Osteocyte (in vitro differentiated cells): ENCODE results near the gene NOA1. TPM values are rescaled to one million over a fixed set of nuclear protein-coding genes. Genes with fewer than 3 reads are reported as not detected.

Experiments used
- DNase-seq: peaks from one replicate; pipeline ENCODE4 v3.0.0; 2021; ENCODE audit warnings: mixed read lengths; ENCODE audit not compliant: unreplicated experiment; ENCODE audit errors: extremely low spot score
- H3K27ac Mint-ChIP-seq: one replicate; pipeline ENCODE4 v1.8.0; 2021; ENCODE audit warnings: mild to moderate bottlenecking, mixed read lengths; ENCODE audit not compliant: unreplicated experiment
- H3K27me3 Mint-ChIP-seq: one replicate; pipeline ENCODE4 v1.8.0; 2021; ENCODE audit warnings: mixed read lengths; ENCODE audit not compliant: unreplicated experiment
- H3K36me3 Mint-ChIP-seq: one replicate; pipeline ENCODE4 v1.8.0; 2021; ENCODE audit warnings: mixed read lengths; ENCODE audit not compliant: unreplicated experiment
- H3K4me1 Mint-ChIP-seq: one replicate; pipeline ENCODE4 v1.8.0; 2021; ENCODE audit warnings: mixed read lengths; ENCODE audit not compliant: unreplicated experiment
- H3K4me3 Mint-ChIP-seq: one replicate; pipeline ENCODE4 v1.8.0; 2021; ENCODE audit warnings: mild to moderate bottlenecking, moderate library complexity, mixed read lengths; ENCODE audit not compliant: unreplicated experiment
- H3K9me3 Mint-ChIP-seq: one replicate; pipeline ENCODE4 v1.8.0; 2021; ENCODE audit warnings: mixed read lengths; ENCODE audit not compliant: unreplicated experiment
- CTCF ChIP-seq: fragments of 200-600 bp; sonication (generic); IDR thresholded peaks from 2 replicates; pipeline ENCODE4 v1.5.0; 2021; ENCODE audit warnings: antibody characterized with exemption, mild to moderate bottlenecking, moderate library complexity
- total RNA-seq: library from RNA; stranded (reverse); gene quantifications from 2 replicates; pipeline ENCODE4 v1.2.1, GENCODE V29; 2021

The NOA1 gene
- total RNA-seq, 1 donor from 2014 or later, result 21.6 TPM

GRCh38 chr4:56981795-56982201 is 4.4 kb upstream of the NOA1 start:
- H3K27me3 Mint-ChIP-seq, result no peaks in the 10 kb centered on the region
- H3K4me1 Mint-ChIP-seq, result peaks cover 38% of the 10 kb centered on the region
- H3K27ac Mint-ChIP-seq, result no peak overlapping the region
- H3K36me3 Mint-ChIP-seq, result peaks cover 12% of the 10 kb centered on the region
- DNase-seq, result no peak
- TF ChIP-seq CTCF, result no peak
- peak overlapping the region; percentile 28 for H3K4me3 Mint-ChIP-seq
- H3K9me3 Mint-ChIP-seq, result no peaks in the 10 kb centered on the region

DNA sequence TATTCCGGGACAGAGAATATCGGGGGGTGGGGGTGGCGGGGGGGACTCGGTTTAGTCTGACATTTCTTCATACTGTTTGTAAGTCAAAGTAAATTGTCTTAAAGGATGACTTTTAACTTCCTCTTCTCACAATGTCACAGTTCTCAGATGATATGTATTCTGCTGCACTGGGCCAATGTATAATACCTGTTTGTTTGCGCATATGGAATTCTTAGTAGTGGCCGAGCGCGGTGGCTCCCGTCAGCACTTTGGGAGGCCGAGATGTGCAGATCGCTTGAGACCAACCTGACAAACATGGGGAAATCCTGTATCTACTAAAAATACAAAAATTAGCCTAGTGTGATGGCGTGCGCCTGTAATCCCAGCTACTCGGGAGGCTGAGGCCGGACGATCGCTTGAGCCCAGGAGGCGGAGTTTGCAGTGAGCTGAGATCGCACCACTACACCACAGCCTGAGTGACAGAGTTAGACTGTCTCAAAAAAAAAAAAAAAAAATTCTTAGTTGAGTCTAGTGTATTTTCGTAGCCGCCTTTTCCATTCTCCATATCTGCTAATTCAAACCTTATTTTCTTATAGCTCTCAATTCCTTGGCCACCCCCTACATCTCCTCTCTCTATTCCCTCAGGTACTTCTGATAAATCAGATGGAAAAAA is 2.1 kb upstream of the NOA1 start:
- H3K9me3 Mint-ChIP-seq, result no peaks in the 10 kb centered on the region

DNA sequence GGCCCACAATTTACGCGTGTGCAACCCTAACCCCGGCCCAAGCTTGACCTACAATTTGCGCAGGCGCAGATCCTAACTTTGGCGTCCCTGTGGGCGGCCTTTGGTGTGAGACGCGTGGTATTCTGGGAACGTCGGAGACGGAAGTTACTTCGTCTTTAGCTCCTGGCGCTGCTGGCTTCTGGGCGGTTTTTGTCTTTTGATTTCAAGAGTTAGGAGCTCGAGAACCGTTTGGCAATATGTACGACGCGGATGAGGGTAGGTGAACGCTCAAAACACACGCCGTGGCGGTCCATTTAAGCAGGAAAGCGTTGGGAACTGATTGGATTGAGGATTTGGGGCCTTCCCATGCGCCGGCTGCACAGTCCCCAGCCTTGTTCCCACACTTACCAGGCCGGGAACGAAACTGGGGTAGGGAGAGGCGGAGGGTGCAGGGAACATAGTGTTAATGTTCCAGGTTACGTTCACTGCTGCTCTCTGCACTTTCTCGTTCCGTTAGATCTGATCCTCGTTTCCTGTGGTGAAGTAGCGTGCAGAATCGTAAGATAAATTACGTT is 1.4 kb upstream of the NOA1 start, which contains the start of gene POLR2B:
Gene POLR2B, plus strand, starts transcription at position 147 of the 554 bp plus-strand sequence. Its CDS starts 90 bp downstream, at position 237.
- peak within 1 kb of the TSS; percentile 97 for H3K27ac Mint-ChIP-seq
- H3K27me3 Mint-ChIP-seq, result no peaks in the 10 kb centered on the region
- H3K9me3 Mint-ChIP-seq, result peaks cover 3% of the 10 kb centered on the region
- peaks cover 4% of the 10 kb centered on the region for H3K36me3 Mint-ChIP-seq
- H3K4me3 Mint-ChIP-seq, result peak within 1 kb of the TSS; percentile 98
- DNase-seq, result peak; percentile 97
- TF ChIP-seq CTCF, result no peak
- H3K4me1 Mint-ChIP-seq, result peaks cover 47% of the 10 kb centered on the region

More for the DNA sequence above, 2.1 kb upstream of the NOA1 start:
- Mint-ChIP-seq H3K36me3 (peaks cover 4% of the 10 kb centered on the region), H3K4me3 (peak overlapping the region; percentile 98), H3K27me3 (no peaks in the 10 kb centered on the region), H3K27ac (peak overlapping the region; percentile 97), H3K4me1 (peaks cover 48% of the 10 kb centered on the region)
- DNase-seq, result no peak
- no peak for TF ChIP-seq CTCF

DNA sequence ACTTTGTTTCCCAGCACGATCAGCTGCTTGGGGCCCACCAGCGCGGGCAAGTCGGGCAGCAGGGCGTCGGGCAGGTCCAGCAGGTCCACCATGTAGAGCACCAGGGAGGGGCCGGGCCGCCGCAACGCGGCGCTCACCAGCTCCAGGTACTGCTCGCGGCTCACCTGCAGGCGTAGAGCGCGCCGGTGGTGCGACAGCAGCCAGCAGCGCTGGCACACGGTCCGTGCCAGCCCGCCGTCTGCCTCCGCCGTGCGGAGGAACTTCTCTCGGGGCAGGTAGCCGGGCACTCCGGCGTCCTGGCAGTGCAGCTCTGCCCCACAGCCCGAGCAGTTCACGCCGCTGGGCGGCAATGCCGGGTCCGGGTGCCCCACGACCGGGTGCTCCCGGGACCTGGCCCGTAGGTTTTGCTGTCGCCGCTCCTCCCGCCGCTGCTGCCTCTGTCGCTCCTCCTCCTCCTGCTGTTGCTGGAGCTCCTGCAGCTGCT is 527 bp downstream of the NOA1 start:
- peaks cover 40% of the 10 kb centered on the region for H3K4me1 Mint-ChIP-seq
- no peak for TF ChIP-seq CTCF
- H3K9me3 Mint-ChIP-seq, result peaks cover 5% of the 10 kb centered on the region
- no peaks in the 10 kb centered on the region for H3K27me3 Mint-ChIP-seq
- peak overlapping the region; percentile 97 for H3K27ac Mint-ChIP-seq
- peak overlapping the region; percentile 98 for H3K4me3 Mint-ChIP-seq
- DNase-seq, result peak; percentile 85
- peaks cover 24% of the 10 kb centered on the region for H3K36me3 Mint-ChIP-seq

GRCh38 chr4:56976283-56976836 is 1.0 kb downstream of the NOA1 start:
- peak overlapping the region; percentile 76 for H3K27ac Mint-ChIP-seq
- H3K4me1 Mint-ChIP-seq, result peaks cover 35% of the 10 kb centered on the region
- peak overlapping the region; percentile 98 for H3K4me3 Mint-ChIP-seq
- DNase-seq, result no peak
- no peak for TF ChIP-seq CTCF
- no peaks in the 10 kb centered on the region for H3K27me3 Mint-ChIP-seq
- peaks cover 5% of the 10 kb centered on the region for H3K9me3 Mint-ChIP-seq
- H3K36me3 Mint-ChIP-seq, result peaks cover 26% of the 10 kb centered on the region
